H1 (cell line): ENCODE measurements around the gene GNAI1. TPM values are rescaled to one million over a fixed set of nuclear protein-coding genes. Genes with fewer than 3 reads are reported as not detected.

ENCODE experiments used
- CTCF ChIA-PET: fragments of 300-600 bp; sonication (Branson Sonifier 250); formaldehyde crosslinking; loops from one replicate; lab custom pipeline; 2021; ENCODE audit not compliant: partially characterized antibody; lab: Charles Lee
- POLR2A ChIA-PET: fragments of 300-600 bp; sonication (Branson Sonifier 250); formaldehyde crosslinking; loops from one replicate; lab custom pipeline; 2021; ENCODE audit warnings: inconsistent platforms; ENCODE audit not compliant: partially characterized antibody; lab: Charles Lee
- DNase-seq, 2 experiments: peaks; one replicate each; pipeline versions ENCODE4 v3.0.0 to v3.0.0-alpha.2; 2010 to 2022; ENCODE audit warnings: low spot score in 2 of 2, low read depth in 1 of 2, mixed read lengths in 1 of 2
- FAIRE-seq: peaks from 2 replicates; lab custom pipeline; 2011; peaks lifted over from hg19 to GRCh38; lab: Jason Lieb, UNC
- H2AFZ ChIP-seq: 2 replicates; pipeline ENCODE4 v1.8.1; 2012; ENCODE audit warnings: low read length, inconsistent platforms
- H2AK5ac ChIP-seq: 2 replicates; pipeline ENCODE4 v1.6.1; 2013; ENCODE audit warnings: low read depth, low read length
- H2BK120ac ChIP-seq: replicated peaks from 2 replicates; pipeline ENCODE3; 2013; ENCODE audit warnings: low read depth, low read length, inconsistent platforms
- H2BK12ac ChIP-seq: 2 replicates; pipeline ENCODE4 v1.6.1; 2013; ENCODE audit warnings: low read depth, low read length
- H2BK15ac ChIP-seq: 2 replicates; pipeline ENCODE4 v1.6.1; 2013; ENCODE audit warnings: low read length
- H2BK20ac ChIP-seq: 2 replicates; pipeline ENCODE4 v1.6.1; 2013; ENCODE audit warnings: low read length
- H2BK5ac ChIP-seq: 2 replicates; pipeline ENCODE4 v1.6.1; 2013; ENCODE audit warnings: low read depth, low read length
- H3K14ac ChIP-seq: 2 replicates; pipeline ENCODE4 v1.6.1; 2013; ENCODE audit warnings: inconsistent platforms; ENCODE audit not compliant: insufficient read length
- H3K18ac ChIP-seq: 2 replicates; pipeline ENCODE4 v1.6.1; 2013; ENCODE audit warnings: low read length; ENCODE audit errors: extremely low read depth
- H3K23ac ChIP-seq: 2 replicates; pipeline ENCODE4 v1.6.1; 2013; ENCODE audit warnings: inconsistent platforms; ENCODE audit not compliant: insufficient read length
- H3K23me2 ChIP-seq: 2 replicates; pipeline ENCODE4 v1.6.1; 2013; ENCODE audit warnings: low read depth, low read length
- H3K27ac ChIP-seq: 2 replicates; pipeline ENCODE4 v1.6.1; 2011; ENCODE audit warnings: low read depth, low read length, inconsistent platforms
- H3K27me3 ChIP-seq, 4 experiments: replicated peaks in 1 of 4; 1 replicate in 1 of 4; 2 replicates in 3 of 4; pipeline versions ENCODE4 v1.6.1 to v1.8.1; 2011 to 2013; ENCODE audit warnings: low read length in 3 of 4, mild to moderate bottlenecking in 3 of 4, inconsistent platforms in 2 of 4, mixed read lengths in 2 of 4, moderate library complexity in 1 of 4; ENCODE audit not compliant: control insufficient read depth in 3 of 4, insufficient read depth in 3 of 4; ENCODE audit errors: extremely low read depth in 1 of 4
- H3K36me3 ChIP-seq, 4 experiments: 2 replicates each; pipeline versions ENCODE4 v1.6.1 to v1.8.1; 2011 to 2013; ENCODE audit warnings: mild to moderate bottlenecking in 4 of 4, low read length in 3 of 4, moderate library complexity in 2 of 4, control low read depth in 1 of 4, inconsistent platforms in 1 of 4; ENCODE audit not compliant: insufficient read depth in 4 of 4, control insufficient read depth in 2 of 4
- H3K4ac ChIP-seq: replicated peaks from 2 replicates; pipeline ENCODE3; 2013; ENCODE audit warnings: low read length, low read depth, mixed read lengths, inconsistent platforms; ENCODE audit not compliant: insufficient read length
- H3K4me1 ChIP-seq, 4 experiments: replicated peaks in 1 of 4; 1 replicate in 1 of 4; 2 replicates in 3 of 4; pipeline versions ENCODE4 v1.6.1 to v1.8.1; 2011 to 2013; ENCODE audit warnings: low read length in 3 of 4, inconsistent platforms in 2 of 4, mixed read lengths in 1 of 4; ENCODE audit not compliant: insufficient read depth in 4 of 4, control insufficient read depth in 3 of 4
- H3K4me2 ChIP-seq, 2 experiments: 2 replicates each; pipeline versions ENCODE4 v1.6.1 to v1.8.1; 2011 to 2013; ENCODE audit warnings: low read depth in 2 of 2, low read length in 2 of 2, control low read depth in 1 of 2, inconsistent platforms in 1 of 2, mild to moderate bottlenecking in 1 of 2; ENCODE audit not compliant: insufficient read depth in 1 of 2
- H3K4me3 ChIP-seq, 4 experiments: fragments of 200-600, 300-600 bp in 1 of 4; sonication (generic), shearing (Covaris generic), sonication (Bioruptor Twin) in 1 of 4; 2 replicates each; pipeline versions ENCODE4 v1.5.1 to v1.8.1; 2011 to 2016; ENCODE audit warnings: low read length in 4 of 4, low read depth in 3 of 4, control low read depth in 2 of 4, inconsistent platforms in 2 of 4, mild to moderate bottlenecking in 2 of 4, mixed read lengths in 1 of 4, moderate library complexity in 1 of 4; ENCODE audit not compliant: insufficient read depth in 2 of 4; ENCODE audit errors: extremely low read depth in 1 of 4
- H3K56ac ChIP-seq: replicated peaks from 2 replicates; pipeline ENCODE3; 2013; ENCODE audit warnings: low read depth, mild to moderate bottlenecking, mixed read lengths, low read length, inconsistent platforms; ENCODE audit not compliant: insufficient read length
- H3K79me1 ChIP-seq: 2 replicates; pipeline ENCODE4 v1.6.1; 2013; ENCODE audit warnings: low read depth, low read length, control low read depth
- H3K79me2 ChIP-seq, 2 experiments: 2 replicates each; pipeline versions ENCODE4 v1.6.1 to v1.8.1; 2012 to 2013; ENCODE audit warnings: low read length in 2 of 2, mild to moderate bottlenecking in 2 of 2, inconsistent platforms in 1 of 2; ENCODE audit not compliant: insufficient read depth in 2 of 2, control insufficient read depth in 1 of 2
- H3K9ac ChIP-seq, 4 experiments: replicated peaks in 1 of 4; 1 replicate in 1 of 4; 2 replicates in 3 of 4; pipeline versions ENCODE4 v1.6.1 to v1.8.1; 2011 to 2013; ENCODE audit warnings: low read depth in 3 of 4, low read length in 3 of 4, control low read depth in 2 of 4, mild to moderate bottlenecking in 2 of 4, moderate library complexity in 2 of 4, inconsistent platforms in 1 of 4; ENCODE audit errors: extremely low read depth in 1 of 4
- H3K9me3 ChIP-seq, 2 experiments: 2 replicates each; pipeline versions ENCODE4 v1.6.1 to v1.8.1; 2012 to 2013; ENCODE audit warnings: mild to moderate bottlenecking in 2 of 2, moderate library complexity in 2 of 2, control low read depth in 1 of 2, inconsistent platforms in 1 of 2, low read depth in 1 of 2, low read length in 1 of 2, mixed read lengths in 1 of 2; ENCODE audit not compliant: insufficient read depth in 2 of 2
- H4K20me1 ChIP-seq, 2 experiments: replicated peaks in 1 of 2; 2 replicates each; pipeline versions ENCODE3 to v1.8.1; 2011 to 2013; ENCODE audit warnings: inconsistent platforms in 2 of 2, low read length in 2 of 2, mild to moderate bottlenecking in 1 of 2; ENCODE audit not compliant: insufficient read depth in 2 of 2, control insufficient read depth in 1 of 2
- H4K5ac ChIP-seq: 2 replicates; pipeline ENCODE4 v1.6.1; 2013; ENCODE audit warnings: low read length, low read depth, mixed read lengths, inconsistent platforms; ENCODE audit not compliant: insufficient read length
- H4K8ac ChIP-seq: 2 replicates; pipeline ENCODE4 v1.8.0; 2013; ENCODE audit warnings: mild to moderate bottlenecking, moderate library complexity, low read length, inconsistent platforms; ENCODE audit not compliant: insufficient read depth; ENCODE audit errors: extremely low read depth
- H4K91ac ChIP-seq: replicated peaks from 2 replicates; pipeline ENCODE3; 2013; ENCODE audit warnings: low read length, mixed read lengths, inconsistent platforms; ENCODE audit not compliant: insufficient read length
- ASH2L ChIP-seq: fragments of 200-600, 300-600 bp; sonication (generic); IDR thresholded peaks from one replicate; pipeline ENCODE4 v1.7.1; 2017; ENCODE audit warnings: low read length
- ATF2 ChIP-seq: IDR thresholded peaks from 2 replicates; pipeline ENCODE4 v1.6.1; 2012; ENCODE audit warnings: low read length, inconsistent platforms
- CBX5 ChIP-seq: fragments of 300-800, 300-1000 bp; sonication (generic); IDR thresholded peaks from 2 replicates; pipeline ENCODE4 v1.7.1; 2016; ENCODE audit warnings: antibody characterized with exemption, low read length, low read depth
- FOSL1 ChIP-seq: IDR thresholded peaks from 2 replicates; pipeline ENCODE4 v1.6.1; 2011; ENCODE audit warnings: mild to moderate bottlenecking, low read depth, low read length, moderate library complexity; ENCODE audit not compliant: insufficient read depth
- MAX ChIP-seq: IDR thresholded peaks from 2 replicates; pipeline ENCODE4 v1.6.1; 2012; ENCODE audit warnings: inconsistent platforms
- NRF1 ChIP-seq: IDR thresholded peaks from 2 replicates; pipeline ENCODE4 v1.6.1; 2011; ENCODE audit warnings: mild to moderate bottlenecking, low read depth, low read length, improper control_type of control experiment
- RAD21 ChIP-seq, 2 experiments: IDR thresholded peaks in 1 of 2; conservative IDR thresholded peaks in 1 of 2; 2 replicates each; pipeline ENCODE4 v1.6.1; 2011; ENCODE audit warnings: low read depth in 2 of 2, low read length in 2 of 2, improper control_type of control experiment in 1 of 2, inconsistent platforms in 1 of 2, mild to moderate bottlenecking in 1 of 2, moderate library complexity in 1 of 2
- WGBS, 2 experiments: shearing (Covaris generic) in 1 of 2; methylation state at CpG; one replicate each; pipeline versions ENCODE4 v1.1.6 to v1.1.7; 2013 to 2015; ENCODE audit warnings: low lambda C conversion rate in 2 of 2, mixed read lengths in 2 of 2, inconsistent platforms in 1 of 2, low coverage in 1 of 2, missing lambda C conversion rate in 1 of 2; ENCODE audit not compliant: insufficient replicate concordance in 2 of 2, insufficient coverage in 1 of 2, insufficient read length in 1 of 2; ENCODE audit errors: extremely low coverage in 1 of 2, missing lambda C conversion rate in 1 of 2; 5-methylcytosine and 5-hydroxymethylcytosine counted together
- polyA plus RNA-seq, 7 experiments: library from polyadenylated mRNA; depleted of rRNA in 3 of 7; stranded (reverse) in 5 of 7; unstranded in 2 of 7; fragments of >200 nt in 5 of 7; fragments of 200-250 nt in 2 of 7; gene quantifications; 1 replicate in 5 of 7; 2 replicates in 1 of 7; 4 replicates in 1 of 7; pipeline versions ENCODE4 v1.2.1 to v1.2.3, GENCODE V29; 2011 to 2013; ENCODE audit warnings: missing spikeins in 2 of 7, mixed read lengths in 2 of 7
- total RNA-seq: library from RNA; stranded (reverse); fragmentation: NEBNext Ultra II Directional; extraction: Animal tissue kit (Norgen Biotek cat#: 25700); gene quantifications from 2 replicates; pipeline ENCODE4 v1.2.1, GENCODE V29; 2021

Gene GNAI1
- total and polyA plus RNA-seq, 2 of the 8 experiments (the other 6 are each of a cell fraction or from before 2014, with no cell fraction given): 8.0 to 29.5 TPM

DNA sequence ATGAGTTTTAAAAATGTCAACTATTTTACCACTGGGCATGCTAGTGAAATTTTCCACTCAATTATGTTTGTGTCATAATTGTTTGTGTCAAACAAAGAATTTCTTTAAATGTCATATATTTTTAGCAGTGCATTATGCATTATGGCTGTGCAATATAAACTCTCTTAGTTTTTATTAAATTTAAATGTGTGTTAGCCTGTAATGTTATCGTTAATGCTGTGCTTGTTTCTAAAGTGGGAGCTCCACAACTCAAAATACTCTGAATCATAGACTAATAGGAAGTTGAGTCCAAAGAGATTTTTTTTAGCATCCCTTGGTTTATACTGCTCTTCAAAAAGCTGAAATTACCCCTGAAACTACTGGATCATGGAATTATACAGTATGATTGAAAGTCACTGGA is 26.8 kb downstream of the GNAI1 start:
- Histone ChIP-seq H3K9ac (no peak overlapping the region), H2BK5ac (no peak overlapping the region), H3K4me1 (peaks cover 0 to 6% (median 2%) of the 10 kb centered on the region in 4 experiments; a peak in 2 of 7 replicates), H2AK5ac (no peak overlapping the region), H4K8ac (no peak overlapping the region), H4K20me1 (no peaks in the 10 kb centered on the region), H3K27me3 (no peaks in the 10 kb centered on the region), H3K4me2 (no peak overlapping the region), H2BK15ac (no peak overlapping the region), H3K79me1 (no peaks in the 10 kb centered on the region; the same call in 1 of the 2 replicates), H3K36me3 (no peaks in the 10 kb centered on the region), H3K79me2 (peaks cover 10 to 93% of the 10 kb centered on the region in 2 experiments; a peak in 3 of 4 replicates), H3K9me3 (no peaks in the 10 kb centered on the region), H2AFZ (no peak overlapping the region), H2BK12ac (no peak overlapping the region), H3K23me2 (no peaks in the 10 kb centered on the region), H3K4me3 (no peak overlapping the region), H4K91ac (no peak overlapping the region), H4K5ac (no peak overlapping the region), H2BK20ac (no peak overlapping the region), H3K4ac (no peak overlapping the region), H2BK120ac (no peak overlapping the region), H3K27ac (no peak overlapping the region), H3K56ac (no peak overlapping the region), H3K23ac (no peak overlapping the region), H3K14ac (no peak overlapping the region), H3K18ac (no peak overlapping the region)
- FAIRE-seq (no peak), DNase-seq (no peak)
- ChIA-PET POLR2A (no interaction called here), CTCF (no interaction called here)
- WGBS, 2 experiments: 96% methylated on average over 1 of the region's 1 CpG; no CpG with 5 or more reads in 1 of the 2 experiments
- TF ChIP-seq FOSL1: no peak
- TF ChIP-seq ASH2L: no peak
- TF ChIP-seq NRF1: no peak
- no peak for TF ChIP-seq RAD21 (IDR thresholded peaks at IDR 0.05 in 1 of 2, conservative IDR thresholded peaks at IDR 0.05 in 1 of 2; ENCODE audit: low read depth in 2 of 2, low read length in 2 of 2)
- TF ChIP-seq CBX5: no peak
- TF ChIP-seq ATF2: no peak
- no peak for TF ChIP-seq MAX
